ENCODE results near the gene UBTD1. TPM values are rescaled to one million over a fixed set of nuclear protein-coding genes. Genes with fewer than 3 reads are reported as not detected.
"Not testable (repeated sequence)": the region's sequence is repeated elsewhere in the genome, so short reads cannot be mapped to it uniquely, and the experiment has no call there.

The UBTD1 gene
- total and polyA plus RNA-seq, 10 donors: 4.5 to 17.6 (median 11.8) TPM

GRCh38 chr10:97574374-97575126 is 75.8 kb downstream of the UBTD1 start:
- Histone ChIP-seq H3K4me1 (peaks cover 0 to 11% (median 8%) of the 10 kb centered on the region in 6 donors), H3K4me3 (no peak overlapping the region), H3K27ac (peak overlapping the region in 3 of 8 donors; percentile 1 to 46 (median 11)), H3K27me3 (replicated peaks in 1 of 7) (peaks cover 0 to 17% (median 0%) of the 10 kb centered on the region in 7 donors), H3K36me3 (peaks cover 0 to 25% (median 8%) of the 10 kb centered on the region in 6 donors), H3K9me3 (no peaks in the 10 kb centered on the region)
- 55 to 70% (median 61%) methylated on average over 4 of the region's 4 CpGs for WGBS, 5 donors
- TF ChIP-seq POLR2AphosphoS5 (IDR thresholded peaks at IDR 0.05) (peak in 1 of 3 donors; percentile 58), POLR2A (IDR thresholded peaks at IDR 0.05) (no peak)
- TF ChIP-seq, protein P1, sequence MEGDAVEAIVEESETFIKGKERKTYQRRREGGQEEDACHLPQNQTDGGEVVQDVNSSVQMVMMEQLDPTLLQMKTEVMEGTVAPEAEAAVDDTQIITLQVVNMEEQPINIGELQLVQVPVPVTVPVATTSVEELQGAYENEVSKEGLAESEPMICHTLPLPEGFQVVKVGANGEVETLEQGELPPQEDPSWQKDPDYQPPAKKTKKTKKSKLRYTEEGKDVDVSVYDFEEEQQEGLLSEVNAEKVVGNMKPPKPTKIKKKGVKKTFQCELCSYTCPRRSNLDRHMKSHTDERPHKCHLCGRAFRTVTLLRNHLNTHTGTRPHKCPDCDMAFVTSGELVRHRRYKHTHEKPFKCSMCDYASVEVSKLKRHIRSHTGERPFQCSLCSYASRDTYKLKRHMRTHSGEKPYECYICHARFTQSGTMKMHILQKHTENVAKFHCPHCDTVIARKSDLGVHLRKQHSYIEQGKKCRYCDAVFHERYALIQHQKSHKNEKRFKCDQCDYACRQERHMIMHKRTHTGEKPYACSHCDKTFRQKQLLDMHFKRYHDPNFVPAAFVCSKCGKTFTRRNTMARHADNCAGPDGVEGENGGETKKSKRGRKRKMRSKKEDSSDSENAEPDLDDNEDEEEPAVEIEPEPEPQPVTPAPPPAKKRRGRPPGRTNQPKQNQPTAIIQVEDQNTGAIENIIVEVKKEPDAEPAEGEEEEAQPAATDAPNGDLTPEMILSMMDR (IDR thresholded peaks at IDR 0.05 in 8 of 11, conservative IDR thresholded peaks at IDR 0.05 in 3 of 11): no peak
- DNase-seq: peak; percentile 64
- intact Hi-C loops (cut with DNase I; ENCODE audit: low total_unique reads): no loop called here

- WGBS, 5 donors: 87 to 94% (median 92%) methylated on average over 4 to 6 of the region's 6 CpGs
- H3K4me1 ChIP-seq: peaks cover 0 to 11% (median 8%) of the 10 kb centered on the region in 6 donors
- peak overlapping the region in 3 of 8 donors; percentile 1 to 46 (median 11) for H3K27ac ChIP-seq
- no peaks in the 10 kb centered on the region for H3K9me3 ChIP-seq
- TF ChIP-seq, protein P1 (IDR thresholded peaks at IDR 0.05 in 8 of 11, conservative IDR thresholded peaks at IDR 0.05 in 3 of 11): no peak
- TF ChIP-seq POLR2A (IDR thresholded peaks at IDR 0.05): no peak
- no peak for TF ChIP-seq POLR2AphosphoS5 (IDR thresholded peaks at IDR 0.05)
- DNase-seq: peak; percentile 45
- H3K4me3 ChIP-seq: no peak overlapping the region
- H3K36me3 ChIP-seq: peaks cover 0 to 19% (median 6%) of the 10 kb centered on the region in 6 donors
- intact Hi-C loops (cut with DNase I; ENCODE audit: low total_unique reads): no loop called here
- H3K27me3 ChIP-seq (replicated peaks in 1 of 7): peaks cover 0 to 17% (median 0%) of the 10 kb centered on the region in 7 donors
These were observed 76.5 kb downstream of the UBTD1 start for GRCh38 chr10:97575127-97575668.

DNA sequence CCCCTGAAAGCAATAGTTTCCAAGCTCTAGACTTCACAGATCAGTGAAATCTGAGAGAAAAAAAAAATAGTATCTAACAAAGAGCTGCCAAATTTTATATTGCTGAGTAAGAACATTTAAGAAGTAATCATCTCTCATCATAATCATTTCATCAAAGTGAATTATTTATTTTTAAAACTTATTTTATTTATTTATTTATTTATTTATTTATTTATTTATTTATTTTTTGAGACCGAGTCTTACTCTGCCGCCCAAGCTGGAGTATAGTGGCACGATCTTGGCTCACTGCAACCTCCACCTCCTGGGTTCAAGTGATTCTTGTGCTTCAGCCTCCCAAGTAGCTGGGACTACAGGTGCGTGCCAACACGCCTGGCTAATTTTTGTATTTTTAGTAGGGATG is 77.8 kb downstream of the UBTD1 start:
- H3K4me3 ChIP-seq; H3K36me3 ChIP-seq; H3K27ac ChIP-seq; DNase-seq; intact Hi-C loops (cut with DNase I; ENCODE audit: low total_unique reads); H3K9me3 ChIP-seq: not testable (repeated sequence)
- peaks cover 0 to 17% (median 0%) of the 10 kb centered on the region in 7 donors for H3K27me3 ChIP-seq (replicated peaks in 1 of 7)
- peaks cover 0 to 11% (median 8%) of the 10 kb centered on the region in 6 donors for H3K4me1 ChIP-seq
- 39 to 76% (median 70%) methylated on average over 5 of the region's 5 CpGs for WGBS, 5 donors

DNA sequence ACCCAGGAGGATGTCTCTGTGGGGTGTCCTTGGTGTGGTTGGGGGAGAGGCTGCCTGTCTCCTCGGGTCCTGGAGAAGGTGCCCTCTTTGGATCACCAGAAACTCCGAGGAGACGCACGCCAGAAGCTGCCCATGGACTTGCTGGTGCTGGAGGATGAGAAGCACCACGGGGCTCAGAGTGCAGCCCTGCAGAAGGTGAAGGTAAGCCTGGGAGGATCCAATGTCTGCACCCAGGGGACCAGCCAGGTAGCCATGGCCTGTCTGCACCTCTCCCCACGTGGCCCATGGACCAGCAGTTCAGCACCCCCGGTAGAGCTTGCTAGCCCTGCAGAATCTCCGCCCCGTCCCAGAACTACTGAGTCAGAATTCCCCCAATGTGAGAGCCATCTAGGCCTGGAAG is 79.0 kb downstream of the UBTD1 start:
- Histone ChIP-seq H3K36me3 (no peaks in the 10 kb centered on the region), H3K4me1 (peaks cover 0 to 1% (median under 1%) of the 10 kb centered on the region in 6 donors), H3K27me3 (replicated peaks in 1 of 7) (peaks cover 0 to 17% (median 0%) of the 10 kb centered on the region in 7 donors), H3K27ac (no peak overlapping the region), H3K4me3 (no peak overlapping the region), H3K9me3 (no peaks in the 10 kb centered on the region)
- 76 to 85% (median 81%) methylated on average over 7 to 9 of the region's 9 CpGs for WGBS, 5 donors
- TF ChIP-seq POLR2AphosphoS5 (IDR thresholded peaks at IDR 0.05): no peak
- TF ChIP-seq, protein P1 (IDR thresholded peaks at IDR 0.05 in 8 of 11, conservative IDR thresholded peaks at IDR 0.05 in 3 of 11): no peak
- no peak for TF ChIP-seq POLR2A (IDR thresholded peaks at IDR 0.05)
- intact Hi-C loops (cut with DNase I; ENCODE audit: low total_unique reads): no loop called here
- DNase-seq: peak; percentile 42

Data from spleen (tissue), 11 donors.